PC-3 (cell line): ENCODE measurements around the gene NELFB. TPM values are rescaled to one million over a fixed set of nuclear protein-coding genes. Genes with fewer than 3 reads are reported as not detected.

Experiments used
- ATAC-seq: fragments of 200-7000 bp; cut with Tn5 transposase; 2 replicates; pipeline ENCODE4 v1.9.1; 2020; ENCODE audit warnings: mild to moderate bottlenecking, moderate library complexity
- BruUV-seq: library from RNA; stranded (reverse); fragments of 400-500 nt; replicated peaks from 2 replicates; lab custom pipeline; 2021; lab: Mats Ljungman, UMichigan
- CTCF ChIA-PET: fragments of 300-600 bp; sonication (Branson Sonifier 250); formaldehyde crosslinking; loops from one replicate; lab custom pipeline; 2022; ENCODE audit warnings: antibody characterized with exemption; lab: Charles Lee
- POLR2A ChIA-PET: fragments of 300-600 bp; sonication (Branson Sonifier 250); formaldehyde crosslinking; loops from one replicate; lab custom pipeline; 2022; ENCODE audit warnings: antibody characterized with exemption; ENCODE audit not compliant: unreplicated experiment; lab: Charles Lee
- DNase-seq: peaks from one replicate; pipeline ENCODE4 v3.0.0-alpha.2; 2015
- H2AFZ ChIP-seq: fragments of 300-600 bp; sonication (generic); 2 replicates; pipeline ENCODE4 v1.6.0; 2016; ENCODE audit warnings: antibody characterized with exemption, low read length
- H3F3A ChIP-seq: fragments of 300-600 bp; sonication (generic); one replicate; pipeline ENCODE4 v1.6.0; 2017; ENCODE audit warnings: antibody characterized with exemption, low read length, control low read depth, mild to moderate bottlenecking; ENCODE audit not compliant: unreplicated experiment
- H3K27ac ChIP-seq: fragments of 300-600 bp; sonication (generic); 2 replicates; pipeline ENCODE4 v1.5.1; 2016; ENCODE audit warnings: mild to moderate bottlenecking, low read length
- H3K27me3 ChIP-seq: fragments of 300-600 bp; sonication (generic); 2 replicates; pipeline ENCODE4 v1.6.1; 2016; ENCODE audit warnings: low read length, mixed read lengths
- H3K36me3 ChIP-seq: fragments of 300-600 bp; sonication (generic); 2 replicates; pipeline ENCODE4 v1.6.1; 2016; ENCODE audit warnings: low read depth, mixed run types, low read length, mixed read lengths
- H3K4me1 ChIP-seq: fragments of 300-600 bp; sonication (generic); 2 replicates; pipeline ENCODE4 v1.5.1; 2016; ENCODE audit warnings: low read length; ENCODE audit not compliant: insufficient read depth
- H3K4me2 ChIP-seq: fragments of 300-600 bp; sonication (generic); 2 replicates; pipeline ENCODE4 v1.6.0; 2016; ENCODE audit warnings: low read length
- H3K4me3 ChIP-seq: fragments of 300-600 bp; sonication (generic); 2 replicates; pipeline ENCODE4 v1.5.1; 2016; ENCODE audit warnings: mild to moderate bottlenecking, low read length, mixed read lengths
- H3K79me2 ChIP-seq: fragments of 300-600 bp; sonication (generic); 2 replicates; pipeline ENCODE4 v1.6.1; 2017; ENCODE audit warnings: low read length, mixed read lengths
- H3K9ac ChIP-seq: fragments of 300-600 bp; sonication (generic); 2 replicates; pipeline ENCODE4 v1.6.0; 2016; ENCODE audit warnings: mild to moderate bottlenecking, low read length
- H3K9me2 ChIP-seq: fragments of 300-600 bp; sonication (generic); replicated peaks from 2 replicates; pipeline ENCODE4 v1.6.1; 2016; ENCODE audit warnings: mixed run types, low read length, mixed read lengths
- H3K9me3 ChIP-seq: fragments of 300-600 bp; sonication (generic); 2 replicates; pipeline ENCODE4 v1.6.1; 2016; ENCODE audit warnings: low read length, mixed read lengths
- H4K20me1 ChIP-seq: fragments of 300-600 bp; sonication (generic); 2 replicates; pipeline ENCODE4 v1.6.1; 2016; ENCODE audit warnings: low read length, mixed read lengths
- CTCF ChIP-seq: fragments of 300-600 bp; sonication (generic); conservative IDR thresholded peaks from 2 replicates; pipeline ENCODE4 v1.5.1; 2017; ENCODE audit warnings: antibody characterized with exemption, low read depth, mild to moderate bottlenecking, low read length
- EZH2 ChIP-seq: fragments of 300-600 bp; sonication (generic); IDR thresholded peaks from one replicate; pipeline ENCODE4 v1.6.1; 2017; ENCODE audit warnings: antibody characterized with exemption, mild to moderate bottlenecking, low read length; ENCODE audit not compliant: unreplicated experiment
- EZH2phosphoT487 ChIP-seq: fragments of 300-600 bp; sonication (generic); IDR thresholded peaks from 2 replicates; pipeline ENCODE4 v1.6.1; 2018; ENCODE audit warnings: mild to moderate bottlenecking, antibody characterized with exemption, low read length, borderline replicate concordance
- intact Hi-C: fragments of 100-400 bp; cut with micrococcal nuclease; formaldehyde crosslinking; loops from 2 replicates; pipeline ENCODE4 v1.9.0; 2023
- total RNA-seq: library from RNA; depleted of rRNA; stranded (reverse); fragments of >200 nt; gene quantifications from 2 replicates; pipeline ENCODE4 v1.2.3, GENCODE V29; 2014

The NELFB gene
- total RNA-seq, 1 experiment from 2014 or later = 50.7 TPM

- ChIA-PET CTCF (no interaction called here), POLR2A (no interaction called here)
- H3K4me1 ChIP-seq = no peaks in the 10 kb centered on the region
- intact Hi-C loops = no loop called here
- 0 out of 2 replicates have a peak, but pooled peaks cover 6% of the 10 kb centered on the region for H3K36me3 ChIP-seq
- no peaks in the 10 kb centered on the region for H4K20me1 ChIP-seq
- H3K79me2 ChIP-seq = no peaks in the 10 kb centered on the region
- H3F3A ChIP-seq = no peaks in the 10 kb centered on the region
- no TSS peak for BruUV-seq
- no peaks in the 10 kb centered on the region for H3K27me3 ChIP-seq
- no peak overlapping the region for H2AFZ ChIP-seq
- DNase-seq (no peak), ATAC-seq (no peak)
- no peaks in the 10 kb centered on the region for H3K9me3 ChIP-seq
- H3K9me2 ChIP-seq = no peaks in the 10 kb centered on the region
- no peak overlapping the region for H3K9ac ChIP-seq
- TF ChIP-seq CTCF (no peak), EZH2phosphoT487 (no peak), EZH2 (no peak)
- no peak overlapping the region for H3K4me3 ChIP-seq
- no peak overlapping the region for H3K4me2 ChIP-seq
- H3K27ac ChIP-seq = no peak overlapping the region
Observed at GRCh38 chr9:137266585-137267453, 11.7 kb downstream of the NELFB start.

- DNase-seq = no peak
- TF ChIP-seq CTCF (no peak), EZH2 (no peak), EZH2phosphoT487 (no peak)
- Histone ChIP-seq H3K27me3 (no peaks in the 10 kb centered on the region), H3K4me3 (no peak overlapping the region), H3F3A (no peaks in the 10 kb centered on the region), H3K27ac (no peak overlapping the region), H3K9me2 (no peaks in the 10 kb centered on the region), H3K9me3 (no peaks in the 10 kb centered on the region), H3K36me3 (0 out of 2 replicates have a peak, but pooled peaks cover 6% of the 10 kb centered on the region), H3K79me2 (no peaks in the 10 kb centered on the region), H4K20me1 (no peaks in the 10 kb centered on the region), H3K9ac (no peak overlapping the region), H3K4me2 (no peak overlapping the region), H2AFZ (no peak overlapping the region), H3K4me1 (no peaks in the 10 kb centered on the region)
- POLR2A ChIA-PET = no interaction called here
- CTCF ChIA-PET = no interaction called here
- ATAC-seq = no peak
- intact Hi-C loops = no loop called here
- BruUV-seq = no TSS peak
Observed at GRCh38 chr9:137267933-137268355, 12.8 kb downstream of the NELFB start.
